ENCODE results near the gene TET3.

TET3 gene

GRCh38 chr2:73981081-73982001 lies 3.4 kb upstream of the TET3 start:
- no peak for TF ChIP-seq CTCF (conservative IDR thresholded peaks at IDR 0.05; ENCODE audit: low read length)
- H3K4me3 ChIP-seq (ENCODE audit: low read length), result peak overlapping the region; percentile 49
- no peak for DNase-seq (ENCODE audit: low read depth)

GRCh38 chr2:73982140-73982617 lies 2.5 kb upstream of the TET3 start:
- no peak overlapping the region for H3K4me3 ChIP-seq (ENCODE audit: low read length)
- TF ChIP-seq CTCF (conservative IDR thresholded peaks at IDR 0.05; ENCODE audit: low read length), result no peak
- DNase-seq (ENCODE audit: low read depth), result peak; percentile 43

- DNase-seq (ENCODE audit: low read depth), result no peak
- no peak overlapping the region; the same call in 1 of the 2 replicates for H3K4me3 ChIP-seq (ENCODE audit: low read length)
- TF ChIP-seq CTCF (conservative IDR thresholded peaks at IDR 0.05; ENCODE audit: low read length), result no peak
Measured at GRCh38 chr2:73983322-73984202, 1.1 kb upstream of the TET3 start.

- H3K4me3 ChIP-seq (ENCODE audit: low read length), result peak overlapping the region; percentile 39
- TF ChIP-seq CTCF (conservative IDR thresholded peaks at IDR 0.05; ENCODE audit: low read length), result no peak
- DNase-seq (ENCODE audit: low read depth), result no peak
Measured at GRCh38 chr2:73984922-73985307, 205 bp downstream of the TET3 start.

GRCh38 chr2:73985308-73986084 lies 786 bp downstream of the TET3 start:
- H3K4me3 ChIP-seq (ENCODE audit: low read length), result peak overlapping the region; percentile 59
- TF ChIP-seq CTCF (conservative IDR thresholded peaks at IDR 0.05; ENCODE audit: low read length), result no peak
- DNase-seq (ENCODE audit: low read depth), result no peak

- peak overlapping the region; percentile 59 for H3K4me3 ChIP-seq (ENCODE audit: low read length)
- DNase-seq (ENCODE audit: low read depth), result no peak
- no peak for TF ChIP-seq CTCF (conservative IDR thresholded peaks at IDR 0.05; ENCODE audit: low read length)
Measured at GRCh38 chr2:73986085-73986681, 1.5 kb downstream of the TET3 start.

Data from AG10803 (cell line).